ENCODE results near the gene GPN3.

DNA sequence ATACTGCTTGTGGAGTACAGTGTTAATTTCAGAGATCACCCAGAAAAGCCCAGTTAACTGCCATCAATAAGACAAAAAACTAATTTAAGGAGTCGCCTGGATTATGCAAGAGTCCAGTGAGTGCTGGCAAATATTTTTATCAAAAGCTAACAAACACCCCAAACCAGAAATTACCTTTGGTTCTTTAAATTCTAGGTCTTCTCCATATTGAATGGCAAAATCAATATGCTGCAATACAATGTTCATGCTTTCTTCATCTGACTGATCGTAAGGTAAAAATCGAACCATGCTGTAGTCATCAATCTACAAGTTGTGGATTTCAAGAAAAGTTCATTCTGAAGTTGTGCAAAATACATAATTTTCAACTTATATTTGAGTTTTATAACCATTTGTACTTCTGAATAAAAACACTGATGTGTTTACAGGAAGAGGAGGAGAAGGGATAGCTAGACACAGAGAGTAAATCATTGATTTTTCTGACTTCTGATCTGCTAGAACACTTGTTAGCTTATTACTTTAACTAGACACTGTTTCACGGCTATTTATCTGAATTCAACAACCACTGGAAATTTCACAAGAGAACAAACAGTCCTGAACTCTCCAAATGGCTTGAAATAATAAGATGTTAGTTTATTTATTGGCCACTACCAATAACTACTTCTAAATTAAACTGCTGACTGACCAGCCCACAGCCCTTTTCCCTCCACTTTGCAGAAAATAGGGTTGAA is 14.3 kb downstream of the GPN3 start:
- no peak for TF ChIP-seq EZH2phosphoT487 (IDR thresholded peaks at IDR 0.05; ENCODE audit: borderline replicate concordance, low read length)
- TF ChIP-seq, protein P1, sequence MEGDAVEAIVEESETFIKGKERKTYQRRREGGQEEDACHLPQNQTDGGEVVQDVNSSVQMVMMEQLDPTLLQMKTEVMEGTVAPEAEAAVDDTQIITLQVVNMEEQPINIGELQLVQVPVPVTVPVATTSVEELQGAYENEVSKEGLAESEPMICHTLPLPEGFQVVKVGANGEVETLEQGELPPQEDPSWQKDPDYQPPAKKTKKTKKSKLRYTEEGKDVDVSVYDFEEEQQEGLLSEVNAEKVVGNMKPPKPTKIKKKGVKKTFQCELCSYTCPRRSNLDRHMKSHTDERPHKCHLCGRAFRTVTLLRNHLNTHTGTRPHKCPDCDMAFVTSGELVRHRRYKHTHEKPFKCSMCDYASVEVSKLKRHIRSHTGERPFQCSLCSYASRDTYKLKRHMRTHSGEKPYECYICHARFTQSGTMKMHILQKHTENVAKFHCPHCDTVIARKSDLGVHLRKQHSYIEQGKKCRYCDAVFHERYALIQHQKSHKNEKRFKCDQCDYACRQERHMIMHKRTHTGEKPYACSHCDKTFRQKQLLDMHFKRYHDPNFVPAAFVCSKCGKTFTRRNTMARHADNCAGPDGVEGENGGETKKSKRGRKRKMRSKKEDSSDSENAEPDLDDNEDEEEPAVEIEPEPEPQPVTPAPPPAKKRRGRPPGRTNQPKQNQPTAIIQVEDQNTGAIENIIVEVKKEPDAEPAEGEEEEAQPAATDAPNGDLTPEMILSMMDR (IDR thresholded peaks at IDR 0.05; ENCODE audit: low read depth, low read length, poor library complexity, severe bottlenecking) = no peak
